H9 (cell line): Measurements from ENCODE around the gene FEZF2. TPM values are rescaled to one million over a fixed set of nuclear protein-coding genes. Genes with fewer than 3 reads are reported as not detected.

Source experiments
- DNase-seq: peaks from one replicate; pipeline ENCODE4 v3.0.0-alpha.2; 2017
- H2AFZ ChIP-seq: one replicate; pipeline ENCODE4 v1.6.1; 2013; ENCODE audit warnings: mild to moderate bottlenecking, low read length, control low read depth, moderate library complexity
- H2AK5ac ChIP-seq: 2 replicates; pipeline ENCODE4 v1.6.1; 2013; ENCODE audit warnings: low read length, control low read depth, mixed read lengths; ENCODE audit not compliant: insufficient read length
- H2BK120ac ChIP-seq: one replicate; pipeline ENCODE4 v1.6.1; 2013; ENCODE audit warnings: low read depth, mild to moderate bottlenecking, low read length, control low read depth, inconsistent platforms; ENCODE audit not compliant: poor library complexity, severe bottlenecking
- H2BK12ac ChIP-seq: 2 replicates; pipeline ENCODE4 v1.6.1; 2013; ENCODE audit warnings: low read length, control low read depth, mixed read lengths, low read depth; ENCODE audit not compliant: insufficient read length
- H2BK15ac ChIP-seq: 2 replicates; pipeline ENCODE4 v1.6.1; 2013; ENCODE audit warnings: low read depth, low read length, control low read depth
- H2BK20ac ChIP-seq: one replicate; pipeline ENCODE4 v1.6.1; 2013; ENCODE audit warnings: low read depth, mild to moderate bottlenecking, low read length, control low read depth, inconsistent platforms; ENCODE audit not compliant: poor library complexity, severe bottlenecking
- H2BK5ac ChIP-seq: 2 replicates; pipeline ENCODE4 v1.6.1; 2013; ENCODE audit warnings: low read length, control low read depth, mixed read lengths; ENCODE audit not compliant: insufficient read length
- H3K14ac ChIP-seq: 2 replicates; pipeline ENCODE4 v1.6.1; 2013; ENCODE audit warnings: low read length, control low read depth; ENCODE audit not compliant: insufficient read depth
- H3K18ac ChIP-seq: 2 replicates; pipeline ENCODE4 v1.6.1; 2013; ENCODE audit warnings: low read depth, mild to moderate bottlenecking, mixed read lengths, low read length, control low read depth; ENCODE audit not compliant: insufficient read length
- H3K23ac ChIP-seq: 2 replicates; pipeline ENCODE4 v1.6.1; 2013; ENCODE audit warnings: low read length, control low read depth, mixed read lengths, low read depth; ENCODE audit not compliant: insufficient read length
- H3K23me2 ChIP-seq: 2 replicates; pipeline ENCODE4 v1.6.1; 2013; ENCODE audit warnings: low read depth, mild to moderate bottlenecking, mixed read lengths, low read length, control low read depth; ENCODE audit not compliant: insufficient read length, poor library complexity, severe bottlenecking
- H3K27ac ChIP-seq: 2 replicates; pipeline ENCODE4 v1.5.1; 2013; ENCODE audit warnings: low read length, control low read depth, mixed read lengths, low read depth; ENCODE audit not compliant: insufficient read length
- H3K27me3 ChIP-seq: 2 replicates; pipeline ENCODE4 v1.6.1; 2013; ENCODE audit warnings: low read length, control low read depth, inconsistent platforms; ENCODE audit not compliant: insufficient read depth
- H3K4ac ChIP-seq: 2 replicates; pipeline ENCODE4 v1.6.1; 2013; ENCODE audit warnings: low read depth, mild to moderate bottlenecking, control low read depth, inconsistent platforms, low read length, moderate library complexity
- H3K4me1 ChIP-seq: 2 replicates; pipeline ENCODE4 v1.6.1; 2013; ENCODE audit warnings: low read length, control low read depth, inconsistent platforms; ENCODE audit not compliant: insufficient read depth
- H3K4me2 ChIP-seq: 2 replicates; pipeline ENCODE4 v1.6.1; 2013; ENCODE audit warnings: low read length, control low read depth, mixed read lengths; ENCODE audit not compliant: insufficient read length, insufficient read depth
- H3K56ac ChIP-seq: 2 replicates; pipeline ENCODE4 v1.6.1; 2013; ENCODE audit warnings: low read depth, mild to moderate bottlenecking, mixed read lengths, low read length, control low read depth; ENCODE audit not compliant: insufficient read length
- H3K79me1 ChIP-seq: 2 replicates; pipeline ENCODE4 v1.6.1; 2013; ENCODE audit warnings: low read depth, mild to moderate bottlenecking, moderate library complexity, low read length, control low read depth, inconsistent platforms; ENCODE audit not compliant: insufficient read depth, poor library complexity, severe bottlenecking
- H3K79me2 ChIP-seq: 2 replicates; pipeline ENCODE4 v1.6.1; 2013; ENCODE audit warnings: low read length, control low read depth, inconsistent platforms; ENCODE audit not compliant: insufficient read depth
- H3K9ac ChIP-seq: 2 replicates; pipeline ENCODE4 v1.6.1; 2013; ENCODE audit warnings: low read length, control low read depth, mixed read lengths; ENCODE audit not compliant: insufficient read length; ENCODE audit errors: extremely low read depth
- H3K9me3 ChIP-seq: one replicate; pipeline ENCODE4 v1.6.1; 2013; ENCODE audit warnings: low read depth, low read length, inconsistent platforms; ENCODE audit not compliant: control insufficient read depth
- H3T11ph ChIP-seq: one replicate; pipeline ENCODE4 v1.6.1; 2013; ENCODE audit warnings: mild to moderate bottlenecking, low read length, control low read depth, inconsistent platforms
- H4K20me1 ChIP-seq: one replicate; pipeline ENCODE4 v1.6.1; 2013; ENCODE audit not compliant: control insufficient read depth, insufficient read length, insufficient read depth
- H4K5ac ChIP-seq: 2 replicates; pipeline ENCODE4 v1.6.1; 2013; ENCODE audit warnings: low read depth, mild to moderate bottlenecking, mixed read lengths, low read length, control low read depth; ENCODE audit not compliant: insufficient read length
- H4K8ac ChIP-seq: replicated peaks from 2 replicates; pipeline ENCODE4 v1.6.1; 2013; ENCODE audit warnings: low read length, control low read depth, mixed read lengths, low read depth; ENCODE audit not compliant: insufficient read length
- H4K91ac ChIP-seq: 2 replicates; pipeline ENCODE4 v1.6.1; 2013; ENCODE audit warnings: low read depth, mild to moderate bottlenecking, moderate library complexity, mixed read lengths, low read length, control low read depth; ENCODE audit not compliant: insufficient read length
- H3K27ac Mint-ChIP-seq, 3 experiments: 2 replicates in 2 of 3; 3 replicates in 1 of 3; pipeline ENCODE4 v1.8.0; 2020 to 2021; ENCODE audit warnings: mixed read lengths in 3 of 3, mild to moderate bottlenecking in 1 of 3, moderate library complexity in 1 of 3
- H3K27me3 Mint-ChIP-seq: 2 replicates; pipeline ENCODE4 v1.8.0; 2021; ENCODE audit warnings: low read depth, mild to moderate bottlenecking, moderate library complexity, mixed read lengths
- H3K36me3 Mint-ChIP-seq, 3 experiments: 2 replicates in 2 of 3; 3 replicates in 1 of 3; pipeline ENCODE4 v1.8.0; 2020 to 2021; ENCODE audit warnings: low read depth in 3 of 3, mixed read lengths in 3 of 3; ENCODE audit not compliant: insufficient read depth in 1 of 3
- H3K4me1 Mint-ChIP-seq, 2 experiments: 2 replicates each; pipeline ENCODE4 v1.8.0; 2020; ENCODE audit warnings: mixed read lengths in 2 of 2
- H3K4me3 Mint-ChIP-seq, 2 experiments: 2 replicates in 1 of 2; 3 replicates in 1 of 2; pipeline ENCODE4 v1.8.0; 2020 to 2021; ENCODE audit warnings: mild to moderate bottlenecking in 2 of 2, mixed read lengths in 2 of 2, moderate library complexity in 1 of 2
- H3K9me3 Mint-ChIP-seq, 2 experiments: 2 replicates in 1 of 2; 3 replicates in 1 of 2; pipeline ENCODE4 v1.8.0; 2020; ENCODE audit warnings: mild to moderate bottlenecking in 2 of 2, mixed read lengths in 2 of 2, moderate library complexity in 1 of 2
- CTCF ChIP-seq: fragments of 200-600 bp; sonication (generic); conservative IDR thresholded peaks from 3 replicates; pipeline ENCODE4 v1.8.0; 2021; ENCODE audit warnings: antibody characterized with exemption, mild to moderate bottlenecking
- WGBS: extraction: QIAGEN DNeasy Blood & Tissue Kit; methylation state at CpG from one replicate; pipeline ENCODE4 v1.1.7; 2013; ENCODE audit warnings: missing lambda C conversion rate, low lambda C conversion rate, mixed read lengths; ENCODE audit not compliant: insufficient read length; ENCODE audit errors: extremely low coverage; 5-methylcytosine and 5-hydroxymethylcytosine counted together
- total RNA-seq: library from RNA; stranded (reverse); gene quantifications from 2 replicates; pipeline ENCODE4 v1.2.1, GENCODE V29; 2021

The FEZF2 gene
- total RNA-seq, 1 experiment from 2014 or later: 0.11 TPM

GRCh38 chr3:62375655-62376453 is 2.5 kb upstream of the FEZF2 start:
- no peaks in the 10 kb centered on the region for H3K9me3 ChIP-seq
- H2AK5ac ChIP-seq: no peak overlapping the region
- peaks cover 12% of the 10 kb centered on the region for H3K23me2 ChIP-seq
- H3K27ac Mint-ChIP-seq: no peak overlapping the region
- H3K4me3 Mint-ChIP-seq: peak overlapping the region in 1 of 2 experiments; percentile 41; a peak in 3 of 5 replicates
- no peaks in the 10 kb centered on the region; the same call in 1 of the 2 replicates for H3K4me1 ChIP-seq
- H2BK120ac ChIP-seq: no peak overlapping the region
- TF ChIP-seq CTCF: no peak
- H4K20me1 ChIP-seq: no peaks in the 10 kb centered on the region
- peaks cover 52 to 78% of the 10 kb centered on the region in 2 experiments for H3K4me1 Mint-ChIP-seq
- no peak overlapping the region for H3K4me2 ChIP-seq
- H4K5ac ChIP-seq: no peak overlapping the region
- H3K18ac ChIP-seq: no peak overlapping the region
- peak; percentile 36 for DNase-seq
- H3K4ac ChIP-seq: no peak overlapping the region
- H3K79me1 ChIP-seq: no peaks in the 10 kb centered on the region
- H3K14ac ChIP-seq: no peak overlapping the region
- no peak overlapping the region for H2BK15ac ChIP-seq
- H3K9ac ChIP-seq: no peak overlapping the region
- H3K56ac ChIP-seq: no peak overlapping the region
- H3K9me3 Mint-ChIP-seq: peaks cover 3 to 7% of the 10 kb centered on the region in 2 experiments; a peak in 4 of 5 replicates
- no peak overlapping the region for H2BK12ac ChIP-seq
- no peak overlapping the region for H2BK5ac ChIP-seq
- peaks cover 100% of the 10 kb centered on the region for H3K27me3 Mint-ChIP-seq
- H3K36me3 Mint-ChIP-seq: no peaks in the 10 kb centered on the region; a peak in 2 of 7 replicates
- H2BK20ac ChIP-seq: no peak overlapping the region
- no peak overlapping the region for H4K8ac ChIP-seq
- H2AFZ ChIP-seq: no peak overlapping the region
- peaks cover 97% of the 10 kb centered on the region for H3K27me3 ChIP-seq
- H4K91ac ChIP-seq: no peak overlapping the region
- WGBS: no CpG with 5 or more reads among the region's 14 CpGs
- H3K27ac ChIP-seq: no peak overlapping the region
- H3T11ph ChIP-seq: no peak overlapping the region
- no peak overlapping the region for H3K23ac ChIP-seq
- no peaks in the 10 kb centered on the region for H3K79me2 ChIP-seq
